CD14-positive monocyte (primary cell): ENCODE results near the gene ZAP70. TPM values are rescaled to one million over a fixed set of nuclear protein-coding genes. Genes with fewer than 3 reads are reported as not detected.

Experiments used
- DNase-seq, 3 donors: peaks; one replicate each; pipeline ENCODE4 v3.0.0-alpha.2; 2011 to 2022
- H2AFZ ChIP-seq: 2 replicates; pipeline ENCODE4 v1.6.0; 2012; ENCODE audit warnings: mild to moderate bottlenecking, low read depth, low read length, inconsistent platforms; ENCODE audit not compliant: insufficient read depth, poor library complexity, severe bottlenecking
- H3K27ac ChIP-seq, 2 donors: 1 replicate in 1 of 2; 2 replicates in 1 of 2; pipeline ENCODE4 v1.5.1; 2012 to 2013; ENCODE audit warnings: low read length in 2 of 2, control low read depth in 1 of 2, inconsistent platforms in 1 of 2, low read depth in 1 of 2, mild to moderate bottlenecking in 1 of 2
- H3K27me3 ChIP-seq, 2 donors: one replicate each; pipeline versions ENCODE4 v1.6.0 to v1.6.1; 2011 to 2013; ENCODE audit warnings: low read length in 2 of 2; ENCODE audit not compliant: control insufficient read depth in 2 of 2, insufficient read depth in 2 of 2
- H3K36me3 ChIP-seq, 2 donors: replicated peaks in 1 of 2; 1 replicate in 1 of 2; 2 replicates in 1 of 2; pipeline versions ENCODE4 v1.5.1 to v1.6.1; 2012 to 2013; ENCODE audit warnings: low read length in 2 of 2, control low read depth in 1 of 2, inconsistent platforms in 1 of 2, mild to moderate bottlenecking in 1 of 2; ENCODE audit not compliant: insufficient read depth in 2 of 2, control insufficient read depth in 1 of 2
- H3K4me1 ChIP-seq, 2 donors: 1 replicate in 1 of 2; 2 replicates in 1 of 2; pipeline versions ENCODE4 v1.5.1 to v1.6.1; 2012 to 2013; ENCODE audit warnings: low read length in 2 of 2, control low read depth in 1 of 2, inconsistent platforms in 1 of 2, mild to moderate bottlenecking in 1 of 2, moderate library complexity in 1 of 2; ENCODE audit not compliant: insufficient read depth in 2 of 2, control insufficient read depth in 1 of 2
- H3K4me2 ChIP-seq: replicated peaks from 2 replicates; pipeline ENCODE3; 2012; ENCODE audit warnings: low read length, moderate library complexity, mild to moderate bottlenecking; ENCODE audit not compliant: poor library complexity, severe bottlenecking; ENCODE audit errors: extremely low read depth
- H3K4me3 ChIP-seq, 3 experiments: fragments of 200-600 bp in 1 of 3; sonication (generic) in 1 of 3; replicated peaks in 1 of 3; 1 replicate in 2 of 3; 2 replicates in 1 of 3; pipeline ENCODE4 v1.5.1; 2011 to 2013; ENCODE audit warnings: low read length in 3 of 3, mild to moderate bottlenecking in 3 of 3, control low read depth in 2 of 3, low read depth in 2 of 3, inconsistent platforms in 1 of 3, moderate library complexity in 1 of 3
- H3K79me2 ChIP-seq: 2 replicates; pipeline ENCODE4 v1.6.0; 2012; ENCODE audit warnings: mild to moderate bottlenecking, control low read depth, inconsistent platforms, low read length, moderate library complexity; ENCODE audit not compliant: insufficient read depth
- H3K9ac ChIP-seq: 2 replicates; pipeline ENCODE4 v1.6.0; 2017; ENCODE audit warnings: low read length, mild to moderate bottlenecking; ENCODE audit not compliant: insufficient read depth, poor library complexity, severe bottlenecking
- H3K9me3 ChIP-seq, 2 donors: replicated peaks in 1 of 2; 1 replicate in 1 of 2; 2 replicates in 1 of 2; pipeline versions ENCODE4 v1.5.1 to v1.6.1; 2012 to 2013; ENCODE audit warnings: low read length in 2 of 2, control low read depth in 1 of 2; ENCODE audit not compliant: control insufficient read depth in 1 of 2, insufficient read depth in 1 of 2
- H4K20me1 ChIP-seq: 2 replicates; pipeline ENCODE4 v1.6.0; 2012; ENCODE audit warnings: mild to moderate bottlenecking, low read length, control low read depth, moderate library complexity; ENCODE audit not compliant: insufficient read depth
- H3K27ac Mint-ChIP-seq, 7 donors: one replicate each; pipeline ENCODE4 v1.8.0; 2020; ENCODE audit warnings: mild to moderate bottlenecking in 7 of 7, mixed read lengths in 7 of 7, moderate library complexity in 6 of 7, inconsistent platforms in 2 of 7
- H3K27me3 Mint-ChIP-seq, 3 donors: one replicate each; pipeline ENCODE4 v1.8.0; 2021 to 2022; ENCODE audit warnings: low read depth in 3 of 3, mild to moderate bottlenecking in 3 of 3, mixed read lengths in 3 of 3, moderate library complexity in 3 of 3, inconsistent platforms in 1 of 3
- H3K36me3 Mint-ChIP-seq, 2 donors: one replicate each; pipeline ENCODE4 v1.8.0; 2020; ENCODE audit warnings: mixed read lengths in 2 of 2, inconsistent platforms in 1 of 2, mild to moderate bottlenecking in 1 of 2
- H3K4me1 Mint-ChIP-seq: one replicate; pipeline ENCODE4 v1.8.0; 2020; ENCODE audit warnings: mild to moderate bottlenecking, mixed read lengths
- H3K4me3 Mint-ChIP-seq, 2 donors: one replicate each; pipeline ENCODE4 v1.8.0; 2020; ENCODE audit warnings: mild to moderate bottlenecking in 2 of 2, mixed read lengths in 2 of 2, moderate library complexity in 1 of 2
- H3K9me3 Mint-ChIP-seq, 7 donors: one replicate each; pipeline ENCODE4 v1.8.0; 2020 to 2022; ENCODE audit warnings: mixed read lengths in 7 of 7, mild to moderate bottlenecking in 6 of 7, moderate library complexity in 6 of 7, inconsistent platforms in 2 of 7
- WGBS: methylation state at CpG from one replicate; pipeline ENCODE4 v1.1.5; 2013; ENCODE audit warnings: missing lambda C conversion rate; ENCODE audit not compliant: insufficient coverage; 5-methylcytosine and 5-hydroxymethylcytosine counted together
- intact Hi-C, 2 donors: fragments of 100-400 bp; cut with micrococcal nuclease; formaldehyde crosslinking; loops; one replicate each; pipeline versions ENCODE4 v1.15.0 to v1.15.1; 2023
- polyA plus RNA-seq, 3 donors: library from polyadenylated mRNA; depleted of rRNA in 1 of 3; unstranded in 2 of 3; stranded (reverse) in 1 of 3; fragments of 300-500 nt in 2 of 3; fragments of >200 nt in 1 of 3; fragmentation: Illumina TruSeq in 2 of 3; gene quantifications; 1 replicate in 2 of 3; 2 replicates in 1 of 3; pipeline ENCODE4 v1.2.3, GENCODE V29; 2012 to 2021
- TF ChIP-seq, protein P1 (sequence below): fragments of 200-600 bp; IDR thresholded peaks from one replicate; pipeline ENCODE4 v1.8.0; 2022; ENCODE audit warnings: antibody characterized with exemption, mild to moderate bottlenecking

The ZAP70 gene
- polyA plus RNA-seq, 3 donors: 0.30 to 0.69 (median 0.38) TPM

DNA sequence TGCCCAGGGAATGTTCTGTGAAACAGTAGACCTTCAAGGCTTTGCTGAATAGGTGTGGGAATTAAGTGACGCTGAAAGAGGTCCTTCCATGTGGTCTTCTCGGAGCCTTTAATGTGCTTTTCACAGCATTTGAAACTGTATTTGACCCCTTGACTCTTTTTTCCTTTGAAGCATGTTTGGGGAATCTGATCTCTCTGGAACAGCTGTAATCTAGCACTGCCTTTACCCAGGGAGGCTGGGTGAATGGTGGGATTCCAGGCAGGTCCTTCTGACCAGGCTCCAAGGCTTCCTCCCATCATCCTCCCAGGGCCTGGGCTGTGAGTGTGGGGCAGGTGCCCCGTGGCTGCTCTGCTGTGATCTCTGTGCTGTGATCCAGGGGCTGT lies 4.2 kb downstream of the ZAP70 start:
- H3K27ac ChIP-seq: no peak overlapping the region
- peaks cover 0 to 1% (median 0%) of the 10 kb centered on the region in 7 donors for H3K9me3 Mint-ChIP-seq
- intact Hi-C loops: no loop called here
- H3K4me1 ChIP-seq: peaks cover 8 to 11% of the 10 kb centered on the region in 2 donors
- no peaks in the 10 kb centered on the region for H3K79me2 ChIP-seq
- H3K4me2 ChIP-seq: no peak overlapping the region
- no peak overlapping the region for H2AFZ ChIP-seq
- DNase-seq: no peak
- no peaks in the 10 kb centered on the region for H4K20me1 ChIP-seq
- H3K27me3 Mint-ChIP-seq: peaks cover 0 to 7% (median 3%) of the 10 kb centered on the region in 3 donors
- no peaks in the 10 kb centered on the region for H3K36me3 Mint-ChIP-seq
- H3K4me1 Mint-ChIP-seq: peaks cover 12% of the 10 kb centered on the region
- no peaks in the 10 kb centered on the region for H3K27me3 ChIP-seq
- no peak overlapping the region for H3K9ac ChIP-seq
- H3K27ac Mint-ChIP-seq: peak overlapping the region in 2 of 7 donors; percentile 8 to 32
- H3K4me3 ChIP-seq: no peak overlapping the region
- H3K4me3 Mint-ChIP-seq: peak overlapping the region in 1 of 2 donors; percentile 54
- TF ChIP-seq, protein P1, sequence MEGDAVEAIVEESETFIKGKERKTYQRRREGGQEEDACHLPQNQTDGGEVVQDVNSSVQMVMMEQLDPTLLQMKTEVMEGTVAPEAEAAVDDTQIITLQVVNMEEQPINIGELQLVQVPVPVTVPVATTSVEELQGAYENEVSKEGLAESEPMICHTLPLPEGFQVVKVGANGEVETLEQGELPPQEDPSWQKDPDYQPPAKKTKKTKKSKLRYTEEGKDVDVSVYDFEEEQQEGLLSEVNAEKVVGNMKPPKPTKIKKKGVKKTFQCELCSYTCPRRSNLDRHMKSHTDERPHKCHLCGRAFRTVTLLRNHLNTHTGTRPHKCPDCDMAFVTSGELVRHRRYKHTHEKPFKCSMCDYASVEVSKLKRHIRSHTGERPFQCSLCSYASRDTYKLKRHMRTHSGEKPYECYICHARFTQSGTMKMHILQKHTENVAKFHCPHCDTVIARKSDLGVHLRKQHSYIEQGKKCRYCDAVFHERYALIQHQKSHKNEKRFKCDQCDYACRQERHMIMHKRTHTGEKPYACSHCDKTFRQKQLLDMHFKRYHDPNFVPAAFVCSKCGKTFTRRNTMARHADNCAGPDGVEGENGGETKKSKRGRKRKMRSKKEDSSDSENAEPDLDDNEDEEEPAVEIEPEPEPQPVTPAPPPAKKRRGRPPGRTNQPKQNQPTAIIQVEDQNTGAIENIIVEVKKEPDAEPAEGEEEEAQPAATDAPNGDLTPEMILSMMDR: no peak
- no peaks in the 10 kb centered on the region for H3K9me3 ChIP-seq
- WGBS: 67% methylated on average over 1 of the region's 3 CpGs
- H3K36me3 ChIP-seq: no peaks in the 10 kb centered on the region

DNA sequence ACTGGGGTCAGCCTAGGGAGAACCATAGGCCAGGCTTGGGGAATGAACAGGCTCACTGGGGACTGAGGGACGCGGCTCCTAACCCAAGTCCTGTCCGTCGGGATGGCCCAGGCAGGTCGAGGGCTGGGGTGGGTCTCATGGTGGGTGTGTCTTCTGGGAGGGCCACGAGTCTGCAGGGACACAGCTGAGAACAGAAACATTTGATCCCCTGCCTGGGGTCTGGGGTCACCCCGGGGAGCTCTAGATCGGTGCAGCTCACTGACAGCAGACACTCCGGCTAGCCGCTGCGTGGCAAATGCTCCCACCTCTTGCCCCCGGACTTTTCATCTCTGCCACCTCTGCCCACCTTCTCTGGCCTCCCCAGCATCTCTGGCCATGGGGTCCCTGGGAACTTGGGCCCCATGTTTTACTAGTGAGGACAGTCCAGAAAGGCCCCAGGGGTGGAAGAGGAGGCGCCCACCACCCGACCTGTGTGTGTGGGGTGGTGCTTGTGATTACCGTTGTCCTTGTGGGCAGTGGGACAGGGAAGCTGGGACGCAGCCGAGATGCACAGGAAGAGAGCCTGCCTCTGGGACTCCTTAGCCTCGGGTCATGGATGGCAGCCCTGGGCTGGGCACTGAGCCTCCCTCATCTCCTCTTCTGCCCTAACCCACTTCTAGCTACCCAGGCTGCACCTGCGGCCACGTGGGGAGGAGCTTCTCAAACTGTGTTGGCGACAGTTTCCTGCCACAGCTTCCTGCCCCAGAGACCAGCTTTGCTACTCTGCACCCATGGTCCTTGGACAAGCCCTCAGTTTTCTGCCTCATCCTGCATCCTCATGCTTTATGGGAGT lies 4.9 kb downstream of the ZAP70 start:
- TF ChIP-seq, protein P1: no peak
- peak overlapping the region; percentile 21 for H3K9ac ChIP-seq
- H3K4me3 ChIP-seq: no peak overlapping the region
- no peak for DNase-seq
- H2AFZ ChIP-seq: peak overlapping the region; percentile 68
- H4K20me1 ChIP-seq: no peaks in the 10 kb centered on the region
- 73% methylated on average over 14 of the region's 21 CpGs for WGBS
- no peaks in the 10 kb centered on the region for H3K27me3 ChIP-seq
- peak overlapping the region in 1 of 2 donors; percentile 54 for H3K4me3 Mint-ChIP-seq
- peak overlapping the region; percentile 6 for H3K4me2 ChIP-seq
- H3K4me1 Mint-ChIP-seq: peaks cover 12% of the 10 kb centered on the region
- no peaks in the 10 kb centered on the region for H3K36me3 ChIP-seq
- H3K4me1 ChIP-seq: peaks cover 8 to 11% of the 10 kb centered on the region in 2 donors
- peak overlapping the region in 1 of 7 donors; percentile 32 for H3K27ac Mint-ChIP-seq
- intact Hi-C loops: no loop called here
- H3K9me3 Mint-ChIP-seq: peaks cover 0 to 1% (median 0%) of the 10 kb centered on the region in 7 donors
- H3K9me3 ChIP-seq: no peaks in the 10 kb centered on the region
- peak overlapping the region in 1 of 2 donors; percentile 19 for H3K27ac ChIP-seq
- H3K36me3 Mint-ChIP-seq: no peaks in the 10 kb centered on the region
- peaks cover 0 to 7% (median 3%) of the 10 kb centered on the region in 3 donors for H3K27me3 Mint-ChIP-seq
- no peaks in the 10 kb centered on the region for H3K79me2 ChIP-seq
